Activated T-helper 1 cell treated with anti-CD3 and anti-CD28 coated beads, Interleukin-12 subunit alpha, Interleukin-12 subunit beta, Interleukin-2, Interleukin-4 antibody, amounts not matched to agents 30 ng/mL and 10 ng/mL and 1 ng/mL, durations not matched to agents 14 hours and 24 hours and 36 hours (primary cell): ENCODE data around the gene PLD1. TPM values are rescaled to one million over a fixed set of nuclear protein-coding genes. Genes with fewer than 3 reads are reported as not detected.
"Not testable (repeated sequence)": the region's sequence is repeated elsewhere in the genome, so short reads cannot be mapped to it uniquely, and the experiment has no call there.

Source experiments
- DNase-seq: peaks from one replicate; pipeline ENCODE4 v3.0.0; 2021; ENCODE audit warnings: low spot score
- H3K27ac Mint-ChIP-seq: one replicate; pipeline ENCODE4 v1.8.0; 2021; ENCODE audit warnings: mild to moderate bottlenecking, mixed read lengths
- H3K27me3 Mint-ChIP-seq: one replicate; pipeline ENCODE4 v1.8.0; 2022; ENCODE audit warnings: mild to moderate bottlenecking, moderate library complexity, mixed read lengths; ENCODE audit not compliant: insufficient read depth
- H3K36me3 Mint-ChIP-seq: one replicate; pipeline ENCODE4 v1.8.0; 2021; ENCODE audit warnings: low read depth, mixed read lengths
- H3K4me1 Mint-ChIP-seq: one replicate; pipeline ENCODE4 v1.8.0; 2021; ENCODE audit warnings: low read depth, mixed read lengths
- H3K4me3 Mint-ChIP-seq: one replicate; pipeline ENCODE4 v1.8.0; 2021; ENCODE audit warnings: mild to moderate bottlenecking, moderate library complexity, mixed read lengths
- H3K9me3 Mint-ChIP-seq: one replicate; pipeline ENCODE4 v1.8.0; 2021; ENCODE audit warnings: mixed read lengths
- intact Hi-C: fragments of 100-400 bp; cut with micrococcal nuclease; formaldehyde crosslinking; loops from one replicate; pipeline ENCODE4 v1.15.1; 2024
- total RNA-seq: library from RNA; stranded (reverse); gene quantifications from 2 replicates; pipeline ENCODE4 v1.2.3, GENCODE V29; 2022

The PLD1 gene
- total RNA-seq, 1 donor from 2014 or later: 0.29 TPM

DNA sequence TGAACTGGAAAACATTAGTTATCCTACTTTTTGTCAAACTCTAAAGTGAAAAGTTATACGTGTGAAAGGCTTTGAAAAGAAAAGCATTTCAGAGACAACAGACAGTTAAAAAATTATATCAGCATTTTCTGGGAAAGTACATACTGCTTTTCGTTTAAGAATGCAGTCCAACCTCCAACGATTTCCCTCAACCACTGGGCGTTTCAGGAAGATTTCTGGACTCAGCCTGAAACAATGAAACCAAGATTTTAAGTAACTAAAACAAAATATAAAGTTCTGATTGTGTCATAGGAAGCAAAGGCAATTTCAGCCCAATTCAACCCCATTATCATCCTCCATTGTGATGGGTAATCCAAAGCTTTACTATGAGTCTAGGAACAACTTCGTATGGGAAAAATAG lies 110.7 kb downstream of the PLD1 start:
- H3K4me1 Mint-ChIP-seq: no peaks in the 10 kb centered on the region
- intact Hi-C loops: no loop called here
- no peaks in the 10 kb centered on the region for H3K36me3 Mint-ChIP-seq
- H3K27ac Mint-ChIP-seq: no peak overlapping the region
- H3K27me3 Mint-ChIP-seq: peaks cover 24% of the 10 kb centered on the region
- DNase-seq: no peak
- no peak overlapping the region for H3K4me3 Mint-ChIP-seq
- peaks cover 4% of the 10 kb centered on the region for H3K9me3 Mint-ChIP-seq

DNA sequence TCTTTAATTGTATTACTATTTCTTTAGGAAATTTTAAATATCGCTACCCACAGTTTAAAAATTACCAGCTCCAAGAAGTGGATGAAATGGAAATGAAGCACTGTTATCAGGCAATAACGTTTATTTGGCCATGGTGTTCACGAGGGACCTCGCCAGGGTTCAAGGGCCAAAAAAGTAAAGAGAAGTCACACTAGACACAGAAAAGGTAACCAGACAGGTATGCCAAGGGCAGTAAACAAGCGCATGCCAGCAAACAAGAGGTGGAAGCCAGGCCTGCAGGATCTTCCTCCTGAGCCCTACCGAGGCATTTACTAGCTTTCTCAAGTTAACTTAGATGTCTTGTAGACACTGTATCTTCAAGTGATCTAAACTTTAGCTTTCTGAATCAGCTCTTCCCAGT lies 113.5 kb downstream of the PLD1 start:
- Mint-ChIP-seq H3K27me3 (peaks cover 20% of the 10 kb centered on the region), H3K36me3 (no peaks in the 10 kb centered on the region), H3K9me3 (no peaks in the 10 kb centered on the region), H3K4me1 (no peaks in the 10 kb centered on the region), H3K27ac (no peak overlapping the region), H3K4me3 (no peak overlapping the region)
- no peak for DNase-seq
- intact Hi-C loops: no loop called here

- intact Hi-C loops: no loop called here
- Mint-ChIP-seq H3K4me3 (no peak overlapping the region), H3K36me3 (no peaks in the 10 kb centered on the region), H3K4me1 (no peaks in the 10 kb centered on the region), H3K27me3 (peaks cover 14% of the 10 kb centered on the region), H3K9me3 (no peaks in the 10 kb centered on the region), H3K27ac (no peak overlapping the region)
- DNase-seq: no peak
These were observed 114.9 kb downstream of the PLD1 start for GRCh38 chr3:171695426-171695825.

DNA sequence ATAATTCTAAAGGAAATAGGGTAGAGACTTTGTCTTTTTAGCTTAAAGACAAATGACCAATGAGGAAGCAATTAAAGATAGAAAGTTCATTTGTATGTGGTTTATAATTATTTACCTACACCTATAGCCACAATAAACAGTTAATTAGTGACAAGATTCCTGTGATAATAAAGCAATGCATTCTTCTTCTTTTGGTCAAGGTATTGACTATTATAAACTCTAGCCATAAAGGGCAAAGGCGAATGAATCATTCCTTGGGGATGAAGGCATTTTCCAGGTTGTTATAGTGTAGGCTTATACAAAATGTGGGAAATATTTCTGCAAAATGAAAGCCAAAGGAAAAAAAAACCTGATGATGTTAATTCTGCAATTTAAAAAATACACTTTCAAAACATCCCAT lies 115.4 kb downstream of the PLD1 start:
- no peaks in the 10 kb centered on the region for H3K36me3 Mint-ChIP-seq
- no peak overlapping the region for H3K27ac Mint-ChIP-seq
- DNase-seq: no peak
- no peaks in the 10 kb centered on the region for H3K9me3 Mint-ChIP-seq
- H3K27me3 Mint-ChIP-seq: peaks cover 13% of the 10 kb centered on the region
- intact Hi-C loops: no loop called here
- H3K4me1 Mint-ChIP-seq: no peaks in the 10 kb centered on the region
- no peak overlapping the region for H3K4me3 Mint-ChIP-seq

GRCh38 chr3:171692551-171692950 lies 117.7 kb downstream of the PLD1 start:
- H3K4me3 Mint-ChIP-seq, H3K9me3 Mint-ChIP-seq, DNase-seq, intact Hi-C loops, H3K27ac Mint-ChIP-seq, H3K36me3 Mint-ChIP-seq, H3K4me1 Mint-ChIP-seq: not testable (repeated sequence)
- peaks cover 13% of the 10 kb centered on the region for H3K27me3 Mint-ChIP-seq

GRCh38 chr3:171691485-171691884 lies 118.8 kb downstream of the PLD1 start:
- intact Hi-C loops: no loop called here
- H3K27ac Mint-ChIP-seq: no peak overlapping the region
- H3K9me3 Mint-ChIP-seq: no peaks in the 10 kb centered on the region

DNA sequence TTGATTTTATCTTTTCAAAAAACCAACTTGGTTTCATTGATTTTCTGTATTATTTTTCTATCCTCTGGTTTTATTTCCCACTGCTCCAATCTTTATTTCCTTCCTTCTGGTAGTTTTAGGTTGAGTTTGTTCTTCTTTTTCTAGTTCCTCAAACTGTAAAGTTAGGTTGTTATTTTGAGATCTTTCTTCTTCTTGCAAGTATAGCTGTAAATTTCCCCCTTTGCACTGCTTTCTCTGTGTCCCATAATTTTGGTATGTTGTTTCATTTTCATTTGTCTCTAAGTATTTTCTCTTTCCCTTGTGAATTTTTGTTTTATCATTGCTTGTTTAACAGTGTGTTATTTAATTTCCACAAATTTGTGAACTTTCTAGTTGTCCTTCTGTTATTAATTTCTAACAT lies 120.0 kb downstream of the PLD1 start:
- intact Hi-C loops: no loop called here
- Mint-ChIP-seq H3K4me1 (no peaks in the 10 kb centered on the region), H3K36me3 (no peaks in the 10 kb centered on the region), H3K4me3 (no peak overlapping the region), H3K27me3 (peaks cover 11% of the 10 kb centered on the region), H3K27ac (no peak overlapping the region), H3K9me3 (no peaks in the 10 kb centered on the region)
- DNase-seq: no peak

More at GRCh38 chr3:171691485-171691884, 118.8 kb downstream of the PLD1 start:
- Mint-ChIP-seq H3K4me1 (no peaks in the 10 kb centered on the region), H3K27me3 (peaks cover 16% of the 10 kb centered on the region), H3K4me3 (no peak overlapping the region), H3K36me3 (no peaks in the 10 kb centered on the region)
- no peak for DNase-seq

DNA sequence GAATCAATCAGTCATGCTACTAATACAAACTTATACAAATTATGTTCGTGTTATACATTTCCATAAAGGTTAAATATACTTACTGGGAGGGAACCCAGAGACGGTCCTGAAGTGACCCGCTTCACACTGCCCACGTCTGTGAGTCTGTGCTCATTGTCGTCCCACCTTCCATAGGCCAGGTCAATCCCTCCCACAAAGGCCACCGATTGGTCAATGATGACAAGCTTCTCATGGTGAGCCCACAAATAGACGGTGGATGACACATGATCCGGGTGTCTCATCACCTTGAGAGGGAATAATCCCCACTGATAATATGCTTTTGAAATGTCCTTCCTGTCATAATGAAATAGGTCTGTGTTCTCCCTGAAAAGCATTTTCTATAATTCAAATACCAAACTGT lies 121.7 kb downstream of the PLD1 start:
- intact Hi-C loops: no loop called here
- Mint-ChIP-seq H3K9me3 (no peaks in the 10 kb centered on the region), H3K27ac (no peak overlapping the region), H3K4me1 (no peaks in the 10 kb centered on the region), H3K4me3 (no peak overlapping the region), H3K27me3 (peaks cover 8% of the 10 kb centered on the region), H3K36me3 (no peaks in the 10 kb centered on the region)
- DNase-seq: no peak

- intact Hi-C loops: no loop called here
- Mint-ChIP-seq H3K4me1 (no peaks in the 10 kb centered on the region), H3K9me3 (no peaks in the 10 kb centered on the region), H3K27me3 (peaks cover 12% of the 10 kb centered on the region), H3K27ac (no peak overlapping the region), H3K4me3 (no peak overlapping the region), H3K36me3 (no peaks in the 10 kb centered on the region)
- DNase-seq: no peak
These were observed 122.3 kb downstream of the PLD1 start for GRCh38 chr3:171688002-171688401.

GRCh38 chr3:171687581-171687980 lies 122.7 kb downstream of the PLD1 start:
- intact Hi-C loops: no loop called here
- Mint-ChIP-seq H3K27ac (no peak overlapping the region), H3K36me3 (no peaks in the 10 kb centered on the region), H3K27me3 (peaks cover 12% of the 10 kb centered on the region), H3K4me1 (no peaks in the 10 kb centered on the region), H3K4me3 (no peak overlapping the region), H3K9me3 (no peaks in the 10 kb centered on the region)
- DNase-seq: no peak

- intact Hi-C loops: no loop called here
- H3K9me3 Mint-ChIP-seq: no peaks in the 10 kb centered on the region
- no peak overlapping the region for H3K27ac Mint-ChIP-seq
- H3K36me3 Mint-ChIP-seq: no peaks in the 10 kb centered on the region
- no peak overlapping the region for H3K4me3 Mint-ChIP-seq
- no peak for DNase-seq
- no peaks in the 10 kb centered on the region for H3K4me1 Mint-ChIP-seq
- peaks cover 13% of the 10 kb centered on the region for H3K27me3 Mint-ChIP-seq
These were observed 123.2 kb downstream of the PLD1 start for GRCh38 chr3:171687064-171687463.

DNA sequence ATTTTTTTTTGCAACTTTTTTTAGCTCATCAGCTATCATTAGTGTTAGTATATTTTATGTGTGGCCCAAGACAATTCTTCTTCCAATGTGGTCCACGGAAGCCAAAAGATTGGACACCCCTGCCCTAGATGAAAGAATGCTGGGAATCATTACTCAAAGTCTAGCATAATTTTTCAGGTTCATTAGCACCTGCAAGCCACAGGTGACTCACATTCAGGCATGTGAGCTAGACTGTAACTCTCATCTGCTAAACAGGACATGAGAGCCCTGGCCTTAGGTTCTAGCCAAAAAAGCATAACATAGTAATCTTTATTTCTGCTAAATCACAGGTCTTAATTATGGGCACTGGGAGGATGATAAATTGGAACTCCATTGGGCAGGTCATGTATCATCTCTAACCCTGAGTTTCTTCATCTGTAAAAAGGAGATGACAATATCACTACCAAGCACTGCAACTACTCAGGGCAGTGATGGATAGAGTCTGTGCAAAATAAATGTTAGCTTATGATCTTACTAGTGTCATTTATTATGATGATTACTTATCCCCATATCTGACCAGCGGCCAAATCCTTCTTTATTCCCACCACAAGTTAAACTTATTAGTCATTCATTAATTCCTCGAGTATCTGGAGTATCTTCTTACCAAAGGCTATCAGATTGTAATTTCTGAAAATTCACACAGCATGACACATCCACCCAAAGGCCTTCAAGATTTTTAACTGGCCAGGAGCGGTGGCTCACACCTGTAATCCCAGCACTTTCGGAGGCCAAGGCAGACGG lies 125.0 kb downstream of the PLD1 start:
- no peak for DNase-seq
- H3K36me3 Mint-ChIP-seq: no peaks in the 10 kb centered on the region
- H3K4me1 Mint-ChIP-seq: no peaks in the 10 kb centered on the region
- H3K27me3 Mint-ChIP-seq: peaks cover 15% of the 10 kb centered on the region
- H3K27ac Mint-ChIP-seq: no peak overlapping the region
- intact Hi-C loops: no loop called here
- no peak overlapping the region for H3K4me3 Mint-ChIP-seq
- H3K9me3 Mint-ChIP-seq: no peaks in the 10 kb centered on the region

DNA sequence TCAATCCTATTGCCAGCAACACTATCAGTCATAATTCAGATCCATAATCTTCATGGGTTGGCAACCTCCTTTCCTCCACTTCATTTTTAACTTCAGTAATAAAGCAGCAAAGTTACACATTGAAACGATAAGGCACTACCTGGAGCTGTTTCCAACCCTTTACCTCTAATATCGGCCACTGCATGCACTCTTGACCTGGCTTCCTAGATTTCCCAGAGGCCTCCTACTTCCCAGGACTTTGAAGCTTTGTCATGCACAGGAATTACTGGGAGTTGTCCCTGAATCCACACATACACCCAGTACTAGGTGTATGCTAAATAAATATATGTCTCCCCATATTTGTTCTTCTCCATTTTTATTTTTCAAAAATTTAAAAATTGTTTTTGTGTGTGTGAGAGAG lies 126.1 kb downstream of the PLD1 start:
- Mint-ChIP-seq H3K36me3 (no peaks in the 10 kb centered on the region), H3K4me3 (no peak overlapping the region), H3K27me3 (peaks cover 14% of the 10 kb centered on the region), H3K9me3 (no peaks in the 10 kb centered on the region), H3K27ac (no peak overlapping the region), H3K4me1 (no peaks in the 10 kb centered on the region)
- intact Hi-C loops: no loop called here
- DNase-seq: no peak

DNA sequence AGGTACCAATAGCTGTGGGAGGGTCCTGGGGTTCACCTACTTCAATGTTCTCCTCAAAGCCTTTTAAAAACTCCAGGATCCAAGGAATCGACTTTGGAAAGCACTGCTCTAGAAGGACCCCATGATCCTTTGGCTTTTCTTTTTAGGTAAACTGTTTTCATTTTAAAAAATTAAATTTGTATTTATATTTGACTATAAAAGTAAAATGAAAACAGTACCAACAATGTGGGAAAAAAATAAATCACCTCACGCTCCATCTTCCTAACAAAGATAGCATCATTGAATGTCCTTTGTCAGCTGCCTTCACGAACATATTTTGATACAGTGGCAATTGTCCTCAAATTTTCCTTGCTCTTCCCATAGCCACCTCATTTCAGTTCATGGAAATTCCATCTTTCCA lies 127.5 kb downstream of the PLD1 start:
- no peaks in the 10 kb centered on the region for H3K36me3 Mint-ChIP-seq
- H3K9me3 Mint-ChIP-seq: no peaks in the 10 kb centered on the region
- DNase-seq: no peak
- no peaks in the 10 kb centered on the region for H3K4me1 Mint-ChIP-seq
- H3K4me3 Mint-ChIP-seq: no peak overlapping the region
- intact Hi-C loops: no loop called here
- H3K27ac Mint-ChIP-seq: no peak overlapping the region
- H3K27me3 Mint-ChIP-seq: peaks cover 14% of the 10 kb centered on the region
